Mammary epithelial cell (primary cell): ENCODE results near the gene RBM25.

Experiments
- CTCF ChIP-seq, 2 donors: IDR thresholded peaks in 1 of 2; conservative IDR thresholded peaks in 1 of 2; 2 replicates each; pipeline ENCODE4 v1.5.1; 2011 to 2012; ENCODE audit warnings: inconsistent platforms in 2 of 2, low read length in 2 of 2, mild to moderate bottlenecking in 2 of 2, control low read depth in 1 of 2, low read depth in 1 of 2; ENCODE audit not compliant: insufficient read depth in 1 of 2; ENCODE audit errors: extremely low read depth in 1 of 2
- EZH2 ChIP-seq: IDR thresholded peaks from 2 replicates; pipeline ENCODE4 v1.6.1; 2012; ENCODE audit warnings: low read length, inconsistent platforms, borderline replicate concordance

- TF ChIP-seq CTCF (conservative IDR thresholded peaks at IDR 0.05 in 1 of 2, IDR thresholded peaks at IDR 0.05 in 1 of 2; ENCODE audit: extremely low read depth in 1 of 2, insufficient read depth in 1 of 2, low read depth in 1 of 2, low read length in 2 of 2) (no peak), EZH2 (no peak)
Measured at GRCh38 chr14:73105050-73105449, 46.7 kb downstream of the RBM25 start.
